ENCODE data around the gene SOX4. TPM values are rescaled to one million over a fixed set of nuclear protein-coding genes. Genes with fewer than 3 reads are reported as not detected.
A peak's percentile ranks its signal among the peaks of the same experiment; 100 is the strongest.

Gene SOX4
- total RNA-seq, 1 donor from 2014 or later, result 92.7 TPM

DNA sequence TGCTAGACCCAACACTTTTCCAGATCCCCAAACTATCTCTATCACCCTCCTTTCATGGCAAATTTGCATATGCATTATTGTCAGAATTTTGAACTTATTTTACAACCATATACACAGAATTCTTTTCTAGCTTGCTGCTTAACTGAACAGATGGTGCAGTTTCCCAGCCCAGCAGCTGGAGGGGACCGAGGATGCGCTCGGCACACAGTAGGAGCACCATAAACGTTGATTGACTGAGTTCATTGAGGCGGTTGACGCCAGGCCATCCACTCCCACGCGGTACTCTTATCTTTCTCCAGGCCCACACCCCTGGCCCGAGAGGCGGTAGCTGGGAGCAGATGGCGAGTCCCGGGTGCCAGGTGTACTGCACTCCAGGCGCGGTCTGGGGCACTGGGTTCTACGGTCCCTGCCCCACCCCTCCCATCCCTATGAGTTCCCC lies 6.8 kb upstream of the SOX4 start:
- no peak for TF ChIP-seq CTCF (conservative IDR thresholded peaks at IDR 0.05)
- no peak for DNase-seq (ENCODE audit: low read depth, low spot score)
- Mint-ChIP-seq H3K36me3 (ENCODE audit: low read depth) (peaks cover 26% of the 10 kb centered on the region), H3K9me3 (peaks cover 15% of the 10 kb centered on the region), H3K4me3 (peak overlapping the region; percentile 99), H3K4me1 (peaks cover 18% of the 10 kb centered on the region), H3K27me3 (ENCODE audit: low read depth) (no peaks in the 10 kb centered on the region), H3K27ac (ENCODE audit: unreplicated experiment) (peak overlapping the region; percentile 91)

GRCh38 chr6:21587179-21587960 lies 6.2 kb upstream of the SOX4 start:
- Mint-ChIP-seq H3K27me3 (ENCODE audit: low read depth) (no peaks in the 10 kb centered on the region), H3K9me3 (peaks cover 10% of the 10 kb centered on the region), H3K4me3 (peak overlapping the region; percentile 99), H3K36me3 (ENCODE audit: low read depth) (peaks cover 20% of the 10 kb centered on the region), H3K27ac (ENCODE audit: unreplicated experiment) (peak overlapping the region; percentile 99), H3K4me1 (peaks cover 16% of the 10 kb centered on the region)
- TF ChIP-seq CTCF (conservative IDR thresholded peaks at IDR 0.05), result peak; percentile 50
- peak; percentile 58 for DNase-seq (ENCODE audit: low read depth, low spot score)

GRCh38 chr6:21587961-21588480 lies 5.5 kb upstream of the SOX4 start:
- Mint-ChIP-seq H3K27me3 (ENCODE audit: low read depth) (no peaks in the 10 kb centered on the region), H3K36me3 (ENCODE audit: low read depth) (peaks cover 14% of the 10 kb centered on the region), H3K4me3 (peak overlapping the region; percentile 99), H3K9me3 (peaks cover 6% of the 10 kb centered on the region), H3K27ac (ENCODE audit: unreplicated experiment) (peak overlapping the region; percentile 99), H3K4me1 (peaks cover 19% of the 10 kb centered on the region)
- TF ChIP-seq CTCF (conservative IDR thresholded peaks at IDR 0.05), result no peak
- DNase-seq (ENCODE audit: low read depth, low spot score), result peak; percentile 63

GRCh38 chr6:21588481-21589351 lies 4.8 kb upstream of the SOX4 start:
- TF ChIP-seq CTCF (conservative IDR thresholded peaks at IDR 0.05), result no peak
- H3K9me3 Mint-ChIP-seq, result peaks cover 3% of the 10 kb centered on the region
- peaks cover 19% of the 10 kb centered on the region for H3K4me1 Mint-ChIP-seq
- DNase-seq (ENCODE audit: low read depth, low spot score), result peak; percentile 53
- H3K36me3 Mint-ChIP-seq (ENCODE audit: low read depth), result peaks cover 11% of the 10 kb centered on the region
- H3K4me3 Mint-ChIP-seq, result peak overlapping the region; percentile 99
- H3K27ac Mint-ChIP-seq (ENCODE audit: unreplicated experiment), result peak overlapping the region; percentile 99
- no peaks in the 10 kb centered on the region for H3K27me3 Mint-ChIP-seq (ENCODE audit: low read depth)
